Stimulated activated CD8-positive, alpha-beta memory T cell treated with anti-CD3 and anti-CD28 coated beads, Interleukin-4, amount 100 ng/mL, for 4 hours (primary cell): Measurements from ENCODE around the gene DCX.

Experiments used
- DNase-seq, 2 donors: peaks; one replicate each; pipeline ENCODE4 v3.0.0-alpha.2; 2020; ENCODE audit warnings: low read depth in 2 of 2, low spot score in 1 of 2

Gene DCX

DNA sequence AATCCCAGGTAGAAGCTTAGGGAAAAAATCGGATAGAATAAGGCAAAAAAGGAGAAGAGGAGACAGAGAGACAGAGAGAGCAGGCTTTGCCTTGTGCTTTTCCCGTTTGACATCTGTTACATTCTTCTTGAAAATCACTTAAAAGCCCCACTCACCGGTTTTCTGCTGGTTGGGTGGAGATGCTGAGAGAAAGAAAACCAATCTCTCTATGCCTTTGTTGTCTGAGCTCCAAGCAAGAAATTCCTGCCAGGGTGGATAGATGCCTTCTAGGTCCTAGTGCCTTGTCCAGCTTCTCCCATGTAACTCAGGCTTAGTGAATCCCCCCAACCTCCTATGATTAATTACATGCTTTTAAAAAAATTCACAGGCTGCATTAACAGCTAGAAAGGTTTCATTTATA is at the start of gene DCX:
Gene DCX, minus strand, starts transcription at position 210 of the 400 bp plus-strand sequence. CDS start 1,794 bp downstream, outside the sequence.
- no peak for DNase-seq

DNA sequence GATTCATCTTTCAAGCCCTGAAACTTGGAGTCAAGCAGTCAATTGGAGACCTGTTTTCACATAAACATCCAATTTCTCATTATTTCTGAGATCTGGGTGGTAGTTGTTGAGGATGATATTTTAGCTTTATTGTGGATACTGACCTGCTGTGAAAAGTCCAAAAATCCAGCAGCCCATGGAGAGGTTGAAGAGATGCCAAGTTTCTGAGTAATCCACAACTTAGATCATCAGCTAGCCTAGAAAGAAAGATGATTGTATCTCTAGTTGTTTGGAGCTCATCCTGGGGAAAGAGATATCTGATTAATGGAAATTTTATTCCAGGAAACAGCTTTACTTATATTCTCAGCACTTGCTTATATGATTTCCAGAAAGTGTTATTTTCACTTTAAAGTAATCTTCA is 48.6 kb upstream of the DCX start:
- no peak for DNase-seq

DNA sequence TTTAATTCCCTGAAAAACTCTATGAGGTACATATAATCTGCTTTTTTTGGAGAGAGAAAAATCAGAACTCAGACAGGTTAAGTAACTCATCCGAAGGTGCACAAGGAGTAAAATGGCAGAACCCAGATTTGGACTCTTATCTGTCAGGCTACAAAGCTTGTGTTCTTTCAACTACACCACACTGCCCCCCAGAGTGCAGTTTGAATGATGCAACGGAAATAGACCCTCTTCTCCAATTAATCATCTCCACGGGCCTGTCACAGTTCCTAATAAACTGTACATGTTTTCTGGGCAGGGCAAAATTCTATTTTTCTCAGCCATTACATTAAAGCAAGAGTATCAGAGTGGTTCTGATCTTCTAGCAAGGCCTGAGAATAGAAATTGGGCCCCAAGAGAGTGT is 35.3 kb upstream of the DCX start:
- no peak for DNase-seq

DNA sequence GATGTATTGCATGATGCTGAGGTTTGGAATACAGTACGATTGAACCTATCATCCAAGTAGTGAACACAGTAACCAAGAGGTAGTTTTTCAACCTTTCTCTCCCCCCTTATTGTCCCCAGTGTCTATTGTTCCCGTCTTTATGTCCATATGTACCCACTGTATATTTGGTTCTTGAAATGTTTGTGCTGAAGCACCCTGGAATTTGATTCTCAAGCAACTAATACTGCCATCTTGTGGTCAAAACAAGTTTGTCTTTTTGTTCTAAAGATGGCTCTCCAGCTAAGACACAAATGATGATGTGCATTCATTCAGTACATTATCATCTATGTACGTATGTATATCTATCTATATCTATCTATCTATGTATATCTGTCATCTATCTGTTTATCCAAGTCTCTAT is 33.5 kb upstream of the DCX start:
- no peak for DNase-seq

DNA sequence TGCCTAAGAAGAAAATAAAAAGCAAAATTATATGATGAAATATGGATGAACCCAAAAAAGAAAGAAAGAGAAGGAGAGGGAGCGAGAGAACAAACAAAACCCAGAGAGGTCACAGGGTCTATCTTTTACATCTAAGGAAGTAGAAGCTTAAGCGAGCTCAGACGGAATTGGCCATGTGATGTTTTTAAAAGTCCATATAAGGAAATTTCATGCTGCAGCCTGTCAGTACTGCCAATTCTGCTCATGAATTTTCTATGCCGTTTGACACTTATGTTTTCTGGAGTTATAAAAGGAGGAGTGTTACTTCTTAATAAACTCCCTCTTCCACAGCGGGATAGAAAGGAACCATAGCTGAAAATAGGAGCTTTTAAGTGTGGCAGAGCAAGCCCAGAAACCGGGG is 32.9 kb upstream of the DCX start:
- DNase-seq = no peak

DNA sequence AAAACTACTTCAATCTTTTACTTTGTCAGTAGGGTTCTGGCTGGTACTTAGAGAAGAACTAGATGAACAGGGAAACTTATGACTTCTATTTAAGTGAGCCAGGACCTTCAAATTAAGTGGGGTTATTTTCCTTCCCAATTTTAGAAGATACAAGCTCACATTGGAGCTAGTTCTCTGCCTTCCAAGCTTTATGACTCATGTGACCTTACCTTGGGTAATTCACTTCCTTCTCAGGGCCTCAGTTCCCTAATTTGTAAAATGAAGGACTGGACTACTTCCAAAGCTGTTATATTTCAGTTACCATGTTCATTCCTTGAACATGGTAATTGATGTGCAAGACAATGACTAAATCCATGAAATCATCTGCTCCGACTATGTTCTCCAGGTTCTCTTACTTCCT is 32.0 kb upstream of the DCX start:
- DNase-seq = no peak

DNA sequence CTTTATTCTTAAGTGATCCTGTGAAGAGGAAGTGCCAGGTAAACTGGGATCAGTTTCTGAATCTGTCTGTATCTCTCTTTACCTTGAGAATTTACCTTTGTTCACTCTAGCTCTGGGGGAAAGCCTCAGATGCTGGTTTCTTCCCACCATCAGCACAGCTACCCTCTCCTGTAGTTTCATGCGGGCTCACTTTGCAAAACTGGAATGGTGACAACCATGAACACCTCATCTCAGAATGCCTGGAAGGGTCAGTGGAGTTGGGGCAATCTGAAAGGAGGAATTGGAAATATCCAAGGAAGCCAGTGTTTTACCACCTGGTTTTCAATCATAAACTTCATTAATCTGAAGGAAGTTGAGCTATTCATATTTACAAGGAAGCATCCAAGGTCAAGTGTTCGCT is 30.8 kb upstream of the DCX start:
- DNase-seq = no peak

DNA sequence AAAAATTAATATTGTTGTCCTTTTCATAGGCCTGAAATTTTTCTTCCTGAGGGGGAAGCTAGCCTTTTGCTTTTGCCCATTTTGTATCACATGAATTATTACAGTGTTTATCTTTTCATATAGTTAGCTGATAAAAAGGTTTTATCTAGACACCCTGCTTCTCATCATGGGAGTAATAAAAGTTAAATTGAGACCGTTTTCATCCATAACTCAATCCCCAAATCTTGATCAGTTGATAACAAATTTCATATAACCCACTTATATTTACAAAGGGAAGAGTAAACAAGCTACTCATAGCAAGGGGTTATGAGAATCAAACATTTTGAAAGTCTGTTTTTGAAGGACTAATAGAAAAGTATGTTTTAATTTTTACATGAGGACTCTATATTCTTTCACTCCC is 23.5 kb upstream of the DCX start:
- no peak for DNase-seq

DNA sequence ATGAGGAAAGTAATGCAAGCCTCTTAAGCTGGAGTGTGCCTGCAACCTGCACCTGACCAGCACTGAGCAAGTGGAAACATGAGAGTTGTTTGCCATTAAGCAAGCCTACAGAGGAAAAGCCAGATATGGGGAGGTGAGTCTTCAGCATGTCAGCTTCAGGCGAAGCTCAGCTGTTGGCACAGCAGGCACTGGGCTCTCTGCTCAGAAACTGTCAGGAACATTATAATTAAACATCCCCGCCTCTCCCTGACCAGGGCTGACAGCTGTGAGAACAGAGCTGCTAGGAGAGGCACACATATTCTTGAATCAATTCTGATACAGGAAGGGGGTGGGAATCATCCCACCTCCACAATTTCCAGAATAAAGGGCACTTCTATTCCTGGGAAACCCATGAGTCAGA is 19.0 kb upstream of the DCX start:
- DNase-seq = no peak

DNA sequence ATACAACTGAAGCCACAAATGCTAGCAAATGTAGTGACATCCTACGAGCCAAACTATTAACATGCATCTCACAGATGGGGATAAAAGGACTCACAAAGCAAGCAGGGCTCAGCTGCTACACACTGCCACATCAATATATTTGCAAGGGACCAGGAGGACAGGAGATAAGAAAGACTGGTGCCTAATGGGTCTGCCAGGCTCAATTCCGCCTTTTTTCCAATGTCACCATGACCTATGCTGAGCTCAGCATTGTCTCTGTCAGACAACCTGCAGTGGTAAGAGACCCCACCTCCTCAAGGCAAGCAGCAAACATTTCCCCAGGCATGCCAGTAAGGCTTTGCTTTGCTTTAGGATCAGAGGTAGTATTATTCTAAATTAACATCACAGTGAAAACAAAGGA is 435 bp downstream of the DCX start:
- DNase-seq = no peak

DNA sequence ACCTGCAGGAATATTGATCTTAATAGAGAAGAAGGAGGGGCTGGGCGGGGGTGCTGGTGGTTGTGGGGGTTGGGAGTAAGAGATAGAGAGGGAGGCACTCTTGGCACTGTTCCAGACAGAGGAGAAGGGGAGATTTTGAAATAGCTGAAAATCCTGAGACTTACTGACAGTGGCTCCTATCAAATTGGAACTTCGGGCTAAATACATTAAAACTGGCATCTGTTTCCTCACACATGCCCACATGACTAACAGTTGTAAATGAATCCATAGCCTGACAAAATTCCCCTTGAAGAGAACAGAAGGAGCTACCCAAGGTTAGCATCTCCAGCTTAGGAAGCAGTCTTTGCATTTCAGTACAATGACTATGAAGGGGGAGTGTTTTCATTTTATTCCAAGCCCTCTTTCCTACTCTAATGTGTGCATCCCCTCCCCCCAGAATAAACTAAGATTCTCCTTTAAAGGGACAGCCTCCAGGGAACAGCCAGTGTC is 1.4 kb downstream of the DCX start:
- no peak for DNase-seq

DNA sequence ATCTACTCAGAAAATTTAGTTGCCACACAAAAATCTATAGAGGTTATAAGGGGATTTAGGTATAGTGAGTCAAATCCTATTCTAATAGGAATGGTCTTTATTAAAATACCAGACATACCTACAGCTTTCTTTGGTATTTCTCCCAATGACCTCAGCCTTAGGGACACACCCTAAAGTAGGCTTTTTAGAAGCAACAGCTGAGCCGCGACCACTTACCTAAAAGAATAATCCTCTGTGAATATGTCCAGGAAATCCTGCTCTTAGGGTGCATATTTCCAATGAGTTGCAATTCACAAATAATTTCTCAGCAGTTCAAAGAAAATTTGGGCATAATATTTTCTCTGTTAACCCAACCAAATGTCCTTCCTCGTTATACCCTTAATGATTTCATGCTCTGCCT is 2.7 kb downstream of the DCX start:
- DNase-seq = no peak

DNA sequence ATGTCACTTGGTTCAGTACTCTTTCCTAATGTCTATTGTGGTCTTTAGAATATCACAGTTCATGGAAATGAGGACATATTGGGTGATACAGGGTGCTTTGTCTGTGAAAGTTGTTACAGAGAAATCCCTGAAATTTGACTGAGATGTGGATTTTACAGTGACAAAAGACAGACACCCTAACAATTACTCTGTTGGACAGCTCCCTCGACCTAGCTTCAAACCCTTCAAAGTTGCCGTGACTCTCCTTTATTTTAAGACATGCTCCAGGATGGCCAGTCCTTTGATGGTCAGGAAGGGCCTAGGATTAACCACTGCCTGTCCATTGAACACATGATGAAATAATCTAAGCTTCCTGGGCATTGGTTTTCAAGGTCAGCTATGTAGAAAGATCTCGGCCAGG is 4.0 kb downstream of the DCX start:
- no peak for DNase-seq

DNA sequence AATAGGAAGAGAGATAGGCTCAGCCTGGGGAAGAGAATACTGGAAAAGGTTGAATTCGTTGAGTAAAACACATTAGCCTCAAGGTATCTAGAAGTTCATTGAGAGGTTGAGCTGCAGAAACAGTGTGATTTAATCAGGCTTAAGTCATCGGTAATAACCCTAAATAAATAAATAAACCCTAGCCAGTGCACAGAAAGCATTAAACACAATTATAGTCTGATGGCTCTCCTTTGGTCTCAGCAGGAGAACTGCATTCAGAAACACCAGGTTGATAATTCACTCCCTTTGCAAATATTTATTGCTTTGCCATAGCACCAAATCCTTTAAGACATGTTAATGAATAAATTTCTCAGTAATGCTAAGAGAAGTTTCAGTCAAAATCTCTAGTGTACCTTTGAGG is 9.6 kb downstream of the DCX start:
- no peak for DNase-seq

DNA sequence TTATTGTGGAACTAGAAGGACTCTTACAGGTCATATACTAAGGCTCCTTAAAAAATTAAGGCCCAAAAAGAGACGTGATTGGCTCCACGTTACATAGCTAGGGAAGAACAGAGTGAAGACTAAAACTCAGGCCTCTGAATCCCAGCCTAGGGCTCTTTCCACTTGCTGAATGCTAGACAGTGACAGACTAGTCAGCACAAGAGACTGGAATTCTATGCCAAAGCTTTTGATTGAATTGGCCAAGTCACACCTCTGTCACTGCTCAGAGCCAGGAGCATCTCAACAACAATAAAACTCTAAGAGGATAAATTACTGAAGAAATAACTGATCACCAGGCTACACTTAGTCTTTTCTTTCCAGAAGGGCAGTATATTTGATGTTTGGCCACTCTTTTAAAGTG is 16.8 kb downstream of the DCX start:
- DNase-seq = no peak

DNA sequence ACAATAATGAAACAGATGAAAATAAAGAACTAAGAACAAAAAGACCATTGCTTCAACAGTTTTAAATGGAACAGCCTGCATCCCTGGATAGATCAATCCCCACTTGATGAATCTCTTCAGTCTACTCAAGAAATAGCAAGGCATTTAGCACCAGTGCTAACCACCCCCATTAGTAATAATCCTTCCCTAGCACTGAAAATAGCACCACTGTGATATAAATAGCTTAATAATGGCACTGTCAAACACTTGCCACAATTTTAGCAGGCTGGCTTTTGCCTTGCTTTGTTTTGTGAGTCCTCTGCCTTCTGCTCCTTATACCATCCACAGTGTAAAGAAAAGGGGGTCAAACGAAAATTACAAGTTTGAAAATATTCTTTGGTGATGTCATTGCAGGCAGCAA is 17.4 kb downstream of the DCX start:
- DNase-seq = no peak

DNA sequence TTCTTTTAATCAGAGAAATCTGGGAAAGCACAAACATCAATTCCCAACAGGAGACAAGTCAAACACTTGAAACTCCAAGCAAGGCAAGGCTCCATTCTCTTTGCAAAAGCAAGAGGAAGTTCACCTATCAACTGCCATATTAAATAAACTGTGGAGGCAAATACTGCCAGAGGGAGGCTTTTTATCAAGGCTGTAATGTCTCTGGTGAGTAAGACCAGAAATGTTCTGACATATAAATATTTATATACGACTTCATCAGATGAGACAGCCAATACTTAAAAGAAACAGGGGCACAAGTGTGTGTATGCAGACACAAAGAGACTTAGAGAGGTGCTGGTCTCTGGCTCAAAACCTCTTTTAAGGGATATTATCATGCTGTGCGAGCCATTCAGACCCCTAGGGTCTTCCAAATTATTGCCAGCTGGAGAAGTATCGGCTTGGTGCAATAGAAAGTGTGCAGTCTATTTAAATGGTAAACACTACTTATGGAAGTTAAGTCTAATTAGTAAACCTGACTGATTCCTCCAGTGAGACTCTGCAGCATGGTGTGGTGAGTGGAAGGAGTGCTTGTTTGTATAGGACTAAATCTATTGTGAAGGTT is 24.4 kb downstream of the DCX start:
- DNase-seq = no peak

DNA sequence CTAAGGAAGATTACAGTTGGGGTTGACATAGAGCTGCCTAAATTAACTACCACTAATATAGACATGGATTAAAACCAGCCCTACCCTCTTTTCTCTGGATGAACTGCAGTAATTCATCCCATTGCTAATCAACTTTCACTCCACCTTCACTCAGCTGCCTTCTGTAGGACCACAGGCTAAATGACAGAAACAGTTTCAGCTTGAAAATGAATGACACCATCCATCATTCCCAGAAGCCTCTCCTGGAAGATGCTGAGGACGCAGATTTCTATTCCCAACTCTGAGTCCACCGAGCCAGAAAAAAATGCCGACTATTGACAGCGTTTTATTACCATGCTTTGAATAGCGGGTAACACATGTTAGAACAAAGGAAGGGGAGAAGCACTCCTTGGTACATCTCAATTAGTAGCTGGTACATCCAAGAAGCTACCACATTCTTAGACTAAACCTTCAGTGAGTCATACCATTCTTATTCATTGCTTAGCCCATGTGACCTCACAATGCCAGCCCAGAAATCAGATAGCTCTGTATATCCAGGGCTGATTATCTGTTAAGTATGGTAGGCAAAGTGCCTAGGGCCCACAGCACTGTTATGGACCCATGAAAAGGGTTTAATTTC is 25.3 kb downstream of the DCX start:
- no peak for DNase-seq

DNA sequence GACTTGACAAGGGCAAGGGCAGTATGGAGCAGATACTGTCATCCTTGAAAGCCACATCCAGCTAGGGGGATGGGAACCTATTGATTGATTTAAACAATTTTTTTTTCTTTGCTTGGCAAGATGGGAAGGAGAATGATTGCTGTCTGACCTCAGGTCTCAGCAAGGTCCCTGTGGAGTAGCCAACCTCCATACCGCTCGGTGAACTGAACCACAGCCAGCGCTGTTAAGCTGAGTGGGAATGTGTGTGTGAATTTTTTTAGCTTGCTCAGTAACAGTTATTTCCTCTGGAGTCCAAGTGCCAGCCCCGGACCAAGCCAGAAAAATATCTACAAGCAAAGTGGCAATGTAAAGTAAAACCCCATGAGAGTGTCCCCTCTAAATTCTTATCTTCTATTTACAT is 25.9 kb downstream of the DCX start:
- no peak for DNase-seq

DNA sequence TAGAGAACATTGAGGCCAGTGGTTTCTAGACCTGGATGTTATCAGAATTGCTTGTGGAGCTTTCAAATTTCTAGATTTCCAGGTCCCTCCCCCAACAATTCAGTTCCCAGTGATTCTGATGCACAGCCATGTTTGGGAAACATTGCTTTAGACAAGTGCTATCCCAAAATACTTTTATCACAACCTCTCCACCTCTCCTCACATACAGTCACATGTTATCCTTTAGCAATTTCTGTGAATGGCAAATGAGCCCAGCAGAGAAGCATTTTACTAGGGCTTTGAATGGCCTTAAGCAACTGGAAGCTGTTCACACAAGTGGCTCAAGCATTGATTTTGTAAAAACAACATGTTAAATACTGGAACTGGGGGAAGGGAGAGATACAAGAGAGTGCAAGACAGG is 29.7 kb downstream of the DCX start:
- DNase-seq = no peak

DNA sequence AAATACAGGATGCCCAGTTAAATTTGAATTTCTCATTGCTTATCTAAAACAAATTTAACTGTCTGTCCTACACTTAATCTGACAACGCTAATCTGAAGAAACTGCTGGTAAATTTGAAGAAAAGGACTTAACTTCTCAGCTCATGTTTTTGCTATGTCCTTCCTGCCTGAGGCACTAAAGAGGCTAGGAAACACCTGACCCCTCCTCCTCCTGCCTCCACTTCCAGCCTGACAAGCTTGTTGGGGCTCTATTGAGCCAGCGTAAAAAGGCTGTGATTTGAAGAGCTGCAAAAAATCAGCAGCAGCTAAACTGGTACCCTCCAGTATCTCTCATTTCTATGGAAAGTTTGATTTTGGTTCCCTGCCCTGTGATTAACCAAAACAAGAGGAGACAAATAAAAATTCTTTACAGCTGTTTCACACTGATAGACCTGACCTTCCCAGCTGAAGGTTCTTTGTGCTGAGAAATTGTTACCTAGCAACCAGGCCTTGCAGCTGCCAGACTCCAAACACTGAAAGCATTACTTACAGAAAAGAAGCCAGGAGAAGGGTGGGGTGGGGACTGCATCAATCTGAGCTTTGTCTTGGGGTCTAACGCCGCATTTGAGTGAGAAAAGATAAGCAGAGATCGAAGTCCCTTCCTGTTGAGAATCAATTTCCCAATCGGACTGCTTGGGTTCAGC is 35.0 kb downstream of the DCX start:
- DNase-seq = no peak

DNA sequence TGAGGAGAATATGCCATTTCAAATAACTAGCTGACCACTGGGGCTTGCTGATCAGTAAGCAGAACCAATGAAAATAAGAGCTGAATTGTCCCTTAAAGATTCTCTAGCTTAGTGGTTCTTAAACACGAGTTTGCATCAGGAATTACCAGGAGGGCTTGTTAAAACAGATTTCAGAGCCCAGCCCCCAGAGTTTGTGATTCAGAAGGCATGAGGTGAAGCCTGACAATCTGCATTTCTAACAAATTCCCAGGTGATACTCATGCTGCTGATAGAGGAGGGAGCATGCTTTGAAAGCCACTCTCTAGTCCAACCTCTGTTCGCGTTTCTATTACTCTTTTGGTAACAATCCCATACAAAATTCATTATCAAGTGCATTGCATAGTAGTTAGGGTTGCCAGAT is 35.5 kb downstream of the DCX start:
- DNase-seq = no peak

DNA sequence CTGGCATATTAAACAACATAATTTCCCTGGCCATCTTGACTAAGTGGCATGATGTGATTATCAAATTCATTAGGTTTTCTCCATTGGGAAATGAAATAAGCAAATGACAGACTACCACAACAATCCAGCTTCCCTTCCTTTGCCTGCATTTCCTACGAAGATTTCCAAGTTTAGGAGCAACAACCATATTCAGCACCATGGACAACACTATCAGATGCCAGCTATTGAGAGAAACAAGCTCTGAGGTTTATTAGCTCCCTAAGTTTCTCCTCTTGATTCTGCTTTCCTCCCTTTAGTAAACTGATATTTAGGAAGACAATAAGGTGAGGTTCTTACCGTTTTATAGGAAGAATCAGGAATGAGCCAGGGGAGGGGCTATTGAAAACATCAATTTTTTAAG is 36.2 kb downstream of the DCX start:
- DNase-seq = no peak
